8988T (cell line): ENCODE results near the gene SLC24A1.

Source experiments
- DNase-seq: peaks from one replicate; pipeline ENCODE4 v3.0.0; 2011

Gene SLC24A1

GRCh38 chr15:65653801-65654521 lies 32.2 kb downstream of the SLC24A1 start:
- no peak for DNase-seq

- no peak for DNase-seq
Measured at GRCh38 chr15:65655026-65655425, 33.3 kb downstream of the SLC24A1 start.

GRCh38 chr15:65655457-65655856 lies 33.7 kb downstream of the SLC24A1 start:
- DNase-seq, result no peak

- no peak for DNase-seq
Measured at GRCh38 chr15:65659502-65660052, 37.8 kb downstream of the SLC24A1 start.

GRCh38 chr15:65660927-65661326 lies 39.2 kb downstream of the SLC24A1 start:
- no peak for DNase-seq

GRCh38 chr15:65663521-65663920 lies 41.8 kb downstream of the SLC24A1 start:
- DNase-seq, result no peak

DNA sequence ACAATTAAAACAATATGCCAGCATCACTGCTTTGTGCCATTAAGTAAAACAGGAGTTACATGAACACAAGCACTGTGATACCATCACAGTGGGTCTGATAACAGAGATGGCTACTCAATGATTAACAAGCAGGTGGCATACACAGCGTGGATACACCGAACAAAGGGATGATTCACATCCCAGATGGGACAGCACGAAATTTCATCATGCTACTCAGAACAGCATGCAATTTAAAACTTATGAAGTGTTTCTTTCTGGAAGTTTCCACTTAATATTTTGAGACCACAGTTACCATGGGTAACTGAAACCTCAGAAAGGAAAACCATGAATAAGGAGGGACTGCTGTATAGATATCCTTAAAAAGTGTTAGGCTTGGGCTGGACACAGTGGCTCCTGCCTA lies 44.5 kb downstream of the SLC24A1 start:
- no peak for DNase-seq

- DNase-seq, result no peak
Measured at GRCh38 chr15:65675551-65675950, 53.8 kb downstream of the SLC24A1 start.

DNA sequence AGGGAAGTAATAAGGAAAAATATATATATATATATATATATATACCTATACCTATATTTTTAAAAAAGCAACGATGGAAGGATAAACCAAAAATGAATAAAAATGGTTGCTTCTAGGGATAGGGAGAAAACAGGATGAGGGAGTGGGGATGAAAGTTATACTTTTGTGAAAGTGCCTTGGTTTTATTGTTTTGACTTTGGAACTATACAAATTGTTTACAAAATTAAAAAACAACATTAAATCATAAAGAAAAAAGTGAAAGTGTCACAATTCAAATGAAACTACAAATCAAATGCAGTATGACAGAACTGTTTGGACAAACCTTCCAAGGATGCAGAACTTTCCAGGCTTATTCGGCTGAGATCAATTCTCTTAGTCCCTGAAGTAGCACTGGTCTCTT lies 54.4 kb downstream of the SLC24A1 start:
- DNase-seq, result no peak

DNA sequence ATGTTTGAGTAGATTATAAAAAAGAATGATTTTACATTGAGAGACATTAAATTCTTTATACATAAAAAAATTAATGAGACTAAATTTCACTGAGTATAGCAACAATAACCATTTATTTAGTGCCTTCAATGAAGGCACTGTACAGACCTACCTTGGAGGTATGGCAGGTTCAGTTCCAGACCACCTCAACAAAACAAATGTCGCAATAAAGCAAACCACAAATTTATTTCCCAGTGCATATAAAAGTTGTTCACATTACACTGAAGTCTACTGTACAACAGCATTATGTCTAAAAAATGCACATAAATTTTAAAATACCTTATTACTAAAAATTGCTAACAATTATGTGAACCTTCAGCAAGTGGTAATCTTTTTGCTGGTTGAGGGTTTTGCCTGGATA lies 58.8 kb downstream of the SLC24A1 start:
- DNase-seq, result no peak

DNA sequence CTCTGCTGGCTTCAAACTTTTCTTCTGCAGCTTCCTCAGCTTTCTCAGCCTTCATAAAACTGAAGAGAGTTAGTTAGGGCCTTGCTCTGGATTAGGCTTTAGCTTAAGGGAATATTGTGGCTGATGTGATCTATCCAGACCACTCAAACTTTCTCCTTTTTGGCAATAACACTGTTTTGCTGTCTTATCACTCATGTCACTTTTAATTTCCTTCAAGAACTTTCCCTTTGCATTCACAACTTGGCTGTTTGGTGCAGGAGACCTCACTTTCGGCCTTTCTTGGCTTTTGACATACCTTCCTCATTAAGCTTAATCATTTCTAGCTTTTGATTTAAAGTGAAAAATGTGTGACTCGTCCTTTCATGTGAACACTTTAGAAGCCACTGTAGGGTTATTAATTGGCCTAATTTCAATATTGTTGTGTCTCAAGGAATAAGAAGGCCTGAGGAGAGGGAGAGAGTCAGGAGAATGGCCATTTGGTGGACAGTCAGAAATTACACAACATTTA lies 60.7 kb downstream of the SLC24A1 start:
- no peak for DNase-seq

GRCh38 chr15:65688462-65688861 lies 66.7 kb downstream of the SLC24A1 start:
- DNase-seq, result no peak

GRCh38 chr15:65690173-65690572 lies 68.4 kb downstream of the SLC24A1 start:
- no peak for DNase-seq

GRCh38 chr15:65690778-65691177 lies 69.0 kb downstream of the SLC24A1 start:
- DNase-seq, result no peak

DNA sequence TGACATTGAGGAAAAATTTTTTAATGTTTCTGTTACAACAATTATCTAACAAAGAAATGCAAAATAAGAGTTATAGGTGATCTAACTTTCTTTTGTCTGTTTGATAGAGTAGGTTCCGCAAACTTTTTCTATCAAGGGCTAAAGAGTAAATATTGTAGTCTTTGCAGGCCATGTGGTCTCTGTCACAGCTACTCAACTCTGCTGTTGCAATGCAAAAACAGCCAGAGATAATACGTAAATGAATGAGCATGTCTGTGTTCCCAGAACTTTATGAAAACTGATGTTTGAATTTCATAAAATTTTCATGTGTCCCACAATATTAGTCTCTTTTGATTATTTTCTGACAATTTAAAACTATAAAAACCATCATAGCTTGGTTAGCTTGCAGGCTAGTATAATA lies 73.3 kb downstream of the SLC24A1 start:
- DNase-seq, result no peak
